NOMO-1 treated with DMSO at 0.1 percent for 48 hours (cell line): ENCODE measurements around the gene WT1.
"Not testable (repeated sequence)": the region's sequence is repeated elsewhere in the genome, so short reads cannot be mapped to it uniquely, and the experiment has no call there.

ENCODE experiments used
- DNase-seq: peaks from one replicate; lab custom pipeline; 2025; ENCODE audit not compliant: unreplicated experiment; lab: John Stamatoyannopoulos, UW

The WT1 gene

DNA sequence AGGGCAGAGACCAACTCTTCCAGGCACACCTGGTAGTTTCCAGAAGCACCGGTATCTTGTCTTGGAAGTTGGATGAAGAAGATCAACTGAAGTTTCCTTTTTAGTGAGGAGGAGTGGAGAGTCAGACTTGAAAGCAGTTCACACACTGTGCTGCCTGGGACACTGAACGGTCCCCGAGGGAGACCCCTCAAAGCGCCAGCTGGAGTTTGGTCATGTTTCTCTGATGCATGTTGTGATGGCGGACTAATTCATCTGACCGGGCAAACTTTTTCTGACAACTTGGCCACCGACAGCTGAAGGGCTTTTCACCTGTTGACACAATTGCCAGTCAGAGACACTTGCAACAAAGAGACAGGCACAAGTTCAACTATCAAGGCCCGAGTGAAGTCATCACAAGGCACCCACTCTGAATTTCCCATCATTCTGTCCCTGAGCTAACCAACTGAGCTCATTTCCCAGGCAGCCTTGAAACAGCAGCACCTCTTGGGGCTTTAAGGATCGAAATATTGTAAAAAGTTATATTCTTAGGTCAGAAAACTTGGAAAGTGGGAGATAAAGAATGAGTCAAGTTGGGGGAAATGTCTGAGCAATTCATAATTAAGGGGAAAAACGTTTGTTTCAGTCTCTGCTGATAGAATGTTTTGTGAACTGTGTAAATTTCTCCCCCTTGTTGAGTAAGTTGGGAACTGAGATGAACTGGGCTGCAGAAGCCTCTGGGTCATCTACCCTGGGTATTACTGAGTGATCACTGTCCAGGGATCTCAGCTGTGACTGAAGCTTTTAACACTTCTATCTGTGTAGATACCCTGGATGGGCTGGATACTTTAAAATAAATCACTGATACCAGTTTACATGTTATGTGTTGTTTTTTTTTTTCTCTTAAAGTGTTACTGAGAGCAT lies 46.2 kb downstream of the WT1 start:
- no peak for DNase-seq

DNA sequence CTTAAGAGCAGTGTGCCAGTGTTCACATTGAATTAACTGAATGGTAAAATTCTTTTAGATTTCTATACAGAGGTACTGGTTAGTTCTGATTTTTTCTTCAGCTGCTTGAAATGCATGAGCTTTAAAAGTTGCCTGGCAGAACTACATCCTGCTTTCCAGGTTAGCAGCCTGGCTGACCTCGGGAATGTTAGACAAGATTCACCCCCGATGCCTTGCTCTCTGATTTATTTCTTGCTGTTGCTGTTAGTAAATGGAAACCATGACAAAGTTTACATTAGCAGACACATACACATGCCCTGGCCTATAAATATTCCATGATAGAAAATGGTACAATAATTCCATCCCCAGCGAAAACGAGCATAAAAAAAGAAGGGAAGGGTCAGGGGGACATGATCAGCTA lies 47.0 kb downstream of the WT1 start:
- DNase-seq = no peak

DNA sequence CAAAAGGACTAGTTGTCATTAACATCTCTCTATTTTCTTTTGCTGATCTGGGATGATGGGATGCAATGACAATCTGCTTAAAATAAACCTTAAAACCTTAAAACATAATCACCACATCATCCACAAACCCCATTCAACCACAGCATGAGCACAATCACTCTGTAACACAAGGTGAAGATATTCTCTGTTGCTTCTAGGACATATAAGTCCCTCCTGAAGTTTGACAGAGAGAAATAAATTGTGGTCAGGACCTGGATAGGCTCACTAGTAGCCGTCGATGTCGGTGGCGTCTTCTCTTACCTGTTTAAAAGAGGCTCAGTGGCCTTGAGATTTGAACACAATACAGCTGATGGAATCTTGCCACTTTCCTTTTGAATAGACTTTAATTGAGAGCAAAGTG lies 47.9 kb downstream of the WT1 start:
- no peak for DNase-seq

DNA sequence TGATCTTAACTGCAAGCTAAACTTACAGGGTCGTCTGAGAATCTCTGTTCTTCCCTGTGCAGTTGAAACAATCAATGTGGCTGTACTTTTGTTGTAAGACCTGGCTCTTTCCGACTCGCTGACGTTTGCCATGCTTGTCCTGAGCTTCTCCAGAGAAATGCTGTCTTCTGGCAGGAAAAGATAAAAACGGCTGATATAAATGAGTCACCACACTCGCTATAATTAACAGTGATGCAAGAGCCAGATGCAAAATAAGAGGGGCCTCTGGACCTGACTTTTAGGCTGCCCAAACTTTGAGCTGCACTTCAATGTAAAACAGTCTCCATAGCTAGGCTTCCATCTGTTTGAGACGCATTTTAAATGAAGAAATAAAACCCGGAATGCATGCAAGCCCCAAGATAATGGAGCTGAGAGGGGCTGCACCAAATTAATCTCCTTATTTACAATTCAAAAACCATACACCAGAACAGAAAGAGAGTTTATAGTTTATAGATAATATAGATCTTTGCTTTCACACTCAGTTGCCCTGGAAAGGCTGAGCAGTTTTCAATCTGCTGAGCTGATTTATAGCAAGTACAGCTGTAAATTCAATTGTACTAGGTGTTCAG lies 48.5 kb downstream of the WT1 start:
- DNase-seq = peak; percentile 58

DNA sequence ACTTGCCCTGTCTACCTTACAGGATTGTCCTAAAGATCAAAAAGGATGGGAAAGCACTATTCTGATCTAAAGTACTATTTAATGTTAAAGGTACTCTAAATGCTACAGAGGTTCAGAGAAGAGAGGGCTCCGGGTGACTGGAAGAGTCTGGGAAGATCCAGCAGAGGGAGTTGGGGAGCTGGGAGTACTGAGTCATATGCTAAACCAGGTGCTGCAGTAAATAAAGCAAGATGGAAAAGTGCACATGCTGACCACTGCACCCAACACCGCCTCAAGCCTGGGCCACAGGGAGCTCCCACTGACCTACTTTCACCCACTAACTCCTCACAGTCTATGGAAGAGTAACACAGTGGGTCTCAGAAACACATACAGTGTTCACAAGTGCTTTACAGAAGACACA lies 49.3 kb downstream of the WT1 start:
- DNase-seq = no peak

DNA sequence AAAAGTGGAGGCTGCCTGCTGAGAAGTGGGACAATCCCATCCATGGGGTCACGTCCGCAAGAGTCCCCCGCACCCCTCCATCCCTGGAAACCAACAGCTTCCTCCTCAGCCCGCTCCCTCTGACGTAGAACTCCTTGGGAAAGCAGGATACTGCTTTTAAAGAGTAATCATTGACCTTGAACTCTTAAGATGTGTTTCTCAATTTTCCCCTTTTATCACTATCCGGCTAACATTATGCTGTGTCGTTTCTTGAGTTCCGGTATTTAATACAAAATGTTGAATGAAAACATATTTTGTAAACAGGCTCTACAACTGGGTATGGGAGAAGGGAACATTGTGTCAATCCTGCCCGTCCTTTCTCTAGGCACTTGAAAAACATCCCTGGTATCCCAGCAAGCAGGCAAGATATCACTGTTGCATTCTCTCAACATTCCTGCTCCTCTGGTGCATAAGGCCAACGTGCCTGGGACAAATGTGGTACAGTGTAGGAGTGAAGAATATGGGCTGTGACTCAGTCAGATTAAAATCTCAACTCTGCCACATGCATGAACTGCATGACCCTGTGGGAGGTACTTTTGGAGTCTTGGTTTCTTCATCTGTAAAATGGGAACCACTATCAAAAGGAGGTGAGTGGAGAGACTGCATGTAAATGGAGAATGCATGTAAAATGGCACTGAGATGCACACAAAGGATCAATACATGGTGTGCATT lies 52.8 kb downstream of the WT1 start:
- DNase-seq = no peak

DNA sequence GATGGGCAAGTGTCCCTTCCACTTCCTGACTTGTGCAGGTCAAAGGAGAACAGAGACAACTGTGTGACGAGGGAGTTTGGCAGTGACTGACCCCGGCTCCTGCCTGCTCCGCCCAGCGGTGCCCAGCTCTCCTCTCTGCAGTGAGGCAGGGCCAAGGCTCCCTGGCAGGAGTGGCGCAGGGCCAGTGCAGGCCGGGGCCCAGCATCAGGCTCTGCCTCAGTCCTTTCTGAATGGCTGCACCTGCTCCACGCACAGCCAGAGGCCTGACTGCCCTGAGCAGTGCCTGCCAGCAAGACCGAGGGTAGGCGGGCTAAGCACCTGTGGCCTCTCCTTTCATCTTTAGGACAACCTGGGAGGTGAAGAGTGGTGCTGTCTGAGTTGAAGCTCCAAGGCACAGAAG lies 54.2 kb downstream of the WT1 start:
- DNase-seq = no peak

DNA sequence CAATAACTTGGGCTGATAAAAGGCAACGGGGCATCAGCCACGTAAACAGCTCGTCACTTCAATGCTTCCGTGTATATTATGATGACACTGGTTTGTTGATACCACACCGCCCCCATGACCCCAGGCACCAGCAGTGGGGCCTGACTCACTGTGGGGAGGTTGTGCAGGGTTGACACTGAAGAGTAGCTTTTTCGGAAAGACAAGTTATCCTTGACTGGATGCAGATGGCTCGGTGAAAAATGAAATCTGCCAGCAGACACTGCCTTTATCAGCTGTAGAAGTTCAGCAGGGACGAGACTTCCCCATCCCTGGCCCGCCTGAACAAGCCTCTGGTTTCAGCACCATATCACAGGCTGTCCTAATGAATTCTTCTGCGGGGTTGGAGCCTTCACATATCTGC lies 55.6 kb downstream of the WT1 start:
- DNase-seq = no peak

DNA sequence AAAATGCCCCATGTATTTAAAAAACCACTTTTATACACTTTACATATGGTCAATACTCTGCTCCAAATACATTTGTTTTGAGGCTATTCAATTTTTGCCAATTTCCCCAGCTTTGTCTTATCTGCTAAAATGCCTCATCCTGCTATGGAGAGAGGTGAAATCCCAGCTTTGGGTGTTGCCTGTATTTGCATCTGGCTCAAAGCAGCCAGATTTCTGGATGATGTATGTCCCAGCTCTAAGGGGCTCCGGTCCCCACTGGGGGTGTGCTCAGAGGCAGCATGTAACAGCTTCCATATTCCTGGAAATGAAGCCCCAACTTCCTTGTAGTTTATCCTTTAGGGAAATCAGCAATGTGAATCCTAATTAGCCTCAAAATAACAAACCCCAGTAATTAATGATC lies 59.5 kb downstream of the WT1 start:
- no peak for DNase-seq

DNA sequence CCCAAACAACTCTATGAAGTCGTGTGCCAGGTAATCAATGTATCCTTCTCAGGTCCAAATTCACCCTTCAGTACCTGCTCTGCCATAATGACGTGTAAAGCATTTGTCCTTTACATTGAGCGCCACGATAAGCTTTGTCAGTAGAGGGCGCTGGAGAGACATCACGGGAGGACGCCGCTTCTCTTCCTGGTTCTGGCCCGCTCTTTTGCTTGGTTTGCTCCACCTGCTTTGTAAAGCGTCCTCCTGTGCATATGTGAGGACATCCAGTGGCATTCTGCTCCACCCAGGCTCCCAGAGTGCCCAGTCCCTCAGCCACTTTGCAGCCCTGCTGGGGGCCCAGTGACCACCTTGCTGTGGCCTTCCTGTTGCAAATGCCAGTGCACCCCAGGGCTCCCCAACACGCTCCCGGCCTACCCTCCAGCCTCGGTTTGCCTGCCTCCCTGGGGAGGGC lies 61.1 kb downstream of the WT1 start:
- peak; percentile 76 for DNase-seq

DNA sequence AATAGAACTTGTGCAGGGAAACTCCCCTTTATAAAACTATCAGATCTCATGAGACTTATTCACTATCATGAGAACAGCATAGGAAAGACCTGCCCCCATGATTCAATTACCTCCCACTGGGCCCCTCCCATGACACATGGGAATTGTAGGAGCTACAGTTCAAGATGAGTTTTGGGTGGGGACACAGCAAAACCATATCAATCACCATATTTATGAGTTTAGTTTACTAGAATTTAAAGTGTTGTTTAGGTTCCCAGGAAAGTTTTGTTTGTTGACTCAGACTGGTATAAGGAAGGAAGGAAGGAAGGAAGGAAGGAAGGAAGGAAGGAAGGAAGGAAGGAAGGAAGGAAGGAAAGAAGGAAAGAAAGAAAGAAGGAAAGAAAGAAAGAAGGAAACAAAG lies 65.4 kb downstream of the WT1 start:
- not testable (repeated sequence) for DNase-seq

DNA sequence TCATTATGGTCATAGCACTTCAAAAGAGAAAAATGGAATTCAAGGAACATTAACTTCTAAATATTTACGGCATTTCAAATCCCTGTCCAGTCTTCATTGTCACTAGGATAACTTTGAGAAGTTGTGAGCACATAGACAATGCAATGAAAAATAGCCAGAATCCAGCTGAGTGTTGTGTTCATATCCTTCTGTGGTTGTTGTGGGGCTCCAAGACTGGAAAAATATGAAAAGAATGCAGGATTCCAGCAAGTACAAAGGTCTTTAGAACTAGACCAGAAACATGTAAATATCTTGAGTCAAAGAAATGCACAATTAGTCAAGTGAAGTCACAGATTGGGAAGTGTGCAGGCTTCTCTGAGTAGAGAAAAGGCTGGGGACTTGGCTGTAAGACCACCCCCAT lies 68.7 kb downstream of the WT1 start:
- no peak for DNase-seq

DNA sequence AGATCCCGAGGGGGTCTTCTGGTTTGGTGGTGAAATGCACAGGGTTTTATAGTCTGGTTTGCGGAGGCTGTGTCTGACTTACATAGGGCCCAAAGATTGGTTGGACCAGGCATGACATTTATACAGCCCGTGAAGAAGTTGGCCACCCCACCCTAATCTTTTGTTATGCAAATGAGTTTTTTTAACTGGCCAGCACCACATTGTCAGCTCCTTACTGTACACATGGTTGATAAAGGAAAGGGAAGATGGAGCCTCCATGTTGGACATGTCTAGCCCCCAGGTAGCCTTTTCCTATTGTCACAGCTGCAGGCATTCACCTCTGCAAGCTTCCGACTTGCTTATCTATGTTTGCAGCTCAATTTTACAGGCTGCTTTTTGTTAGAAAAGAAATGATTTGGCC lies 70.1 kb downstream of the WT1 start:
- no peak for DNase-seq

DNA sequence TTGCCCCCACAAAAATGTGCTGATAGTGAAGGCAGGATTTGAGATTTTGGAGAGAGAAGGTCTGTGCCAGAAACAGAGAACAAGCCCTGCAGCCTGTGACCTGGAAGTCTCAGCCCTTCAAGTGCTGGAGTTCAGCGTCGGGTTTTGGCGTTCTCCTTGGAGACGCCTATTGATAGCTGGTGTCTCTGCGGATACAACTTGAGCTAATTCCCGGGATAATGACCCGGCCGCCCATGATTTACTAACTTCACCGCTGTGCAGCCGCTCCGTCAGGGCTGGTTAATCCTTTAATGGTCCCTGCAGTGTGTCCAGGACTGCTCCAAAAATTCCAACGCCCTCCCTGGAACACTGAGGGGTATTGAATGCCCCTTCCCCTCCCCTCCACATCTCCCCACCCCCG lies 76.6 kb downstream of the WT1 start:
- no peak for DNase-seq

DNA sequence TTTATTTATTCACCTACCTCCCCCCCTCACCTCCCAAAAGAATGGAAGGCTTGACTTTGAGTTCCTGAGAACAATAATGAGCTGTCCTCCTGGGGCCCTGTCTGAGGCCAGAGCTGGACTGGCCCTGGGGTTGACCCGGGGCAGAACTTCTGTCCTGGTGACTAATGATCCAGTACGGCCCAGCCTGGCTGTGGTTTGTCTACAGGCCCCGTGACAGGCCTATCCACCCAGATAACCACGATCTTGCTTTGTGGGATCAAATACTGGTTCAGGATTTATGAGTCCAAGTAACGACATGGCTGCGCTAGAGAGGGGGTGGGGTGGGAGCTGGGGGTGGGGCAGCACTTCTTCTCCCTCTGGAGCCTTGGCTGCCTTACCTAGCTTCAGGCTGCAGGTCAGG lies 81.5 kb downstream of the WT1 start:
- no peak for DNase-seq

DNA sequence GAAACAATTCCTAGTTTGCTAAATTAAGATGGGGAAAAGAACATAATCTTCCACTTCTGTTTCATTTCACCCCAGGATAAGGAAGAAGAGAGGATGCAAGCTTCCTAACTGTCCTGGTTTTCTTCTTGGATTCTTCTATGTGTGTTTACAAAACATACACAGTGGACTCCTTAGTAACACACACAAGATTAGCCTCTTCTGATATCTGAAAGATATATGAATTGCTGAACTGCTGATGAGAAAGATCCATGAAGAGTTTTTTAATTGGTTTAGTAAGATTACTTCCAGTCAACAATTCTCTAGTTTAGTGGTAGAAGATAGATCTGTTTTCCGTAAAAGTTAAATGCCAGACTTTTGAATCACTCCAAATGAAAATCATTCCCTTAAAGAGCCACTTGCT lies 86.8 kb downstream of the WT1 start:
- DNase-seq = no peak

DNA sequence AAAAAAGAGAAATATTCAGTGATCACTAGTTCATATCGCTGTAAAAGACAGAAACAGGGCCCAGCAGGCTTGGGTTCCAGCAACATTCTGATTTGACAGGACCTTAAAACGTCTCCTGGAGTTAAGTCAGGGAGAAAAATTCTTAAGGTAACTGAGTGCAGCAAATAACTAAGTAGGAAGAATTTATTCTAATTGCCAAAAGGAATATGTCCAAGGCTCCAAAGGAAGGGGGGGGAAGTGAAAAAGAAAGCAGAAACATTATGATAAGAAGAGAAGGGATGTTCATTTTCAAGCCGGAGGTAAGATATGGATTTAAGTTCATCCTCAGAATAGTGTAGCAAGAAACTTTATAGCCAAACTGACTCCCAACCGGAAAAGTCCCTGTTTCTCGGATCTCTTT lies 90.4 kb downstream of the WT1 start:
- DNase-seq = no peak

DNA sequence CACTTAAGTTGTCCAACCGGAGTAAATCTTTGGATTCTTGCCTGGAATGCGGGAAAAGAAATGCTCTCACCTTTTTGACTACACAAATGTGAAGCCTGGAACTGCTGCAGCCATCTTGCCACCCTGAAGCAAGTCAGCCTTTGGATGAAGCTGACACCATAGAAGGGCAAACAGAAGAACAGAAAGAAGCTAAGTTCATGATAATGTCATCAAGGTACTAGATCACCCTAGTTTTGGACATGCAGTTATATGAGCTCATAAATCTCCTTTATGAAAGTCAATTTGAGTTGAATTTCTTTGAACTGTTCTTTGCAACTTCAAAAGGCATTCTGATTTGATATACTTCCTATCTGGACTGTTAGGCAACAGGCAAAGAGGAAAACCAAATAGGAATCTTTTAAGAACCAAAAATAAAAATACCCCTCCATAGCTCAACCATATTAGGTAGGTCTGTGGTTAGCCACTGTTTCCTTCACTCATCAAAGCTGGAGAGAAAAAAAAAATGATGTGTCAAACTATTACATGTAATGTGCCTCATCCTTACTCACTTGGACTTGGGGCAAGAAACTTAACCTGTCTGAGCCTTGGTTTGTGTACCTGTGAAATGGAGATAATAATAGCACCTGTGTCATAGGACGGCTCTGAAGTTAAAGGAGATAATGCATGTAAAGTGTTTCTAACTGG lies 91.9 kb downstream of the WT1 start:
- DNase-seq = no peak

DNA sequence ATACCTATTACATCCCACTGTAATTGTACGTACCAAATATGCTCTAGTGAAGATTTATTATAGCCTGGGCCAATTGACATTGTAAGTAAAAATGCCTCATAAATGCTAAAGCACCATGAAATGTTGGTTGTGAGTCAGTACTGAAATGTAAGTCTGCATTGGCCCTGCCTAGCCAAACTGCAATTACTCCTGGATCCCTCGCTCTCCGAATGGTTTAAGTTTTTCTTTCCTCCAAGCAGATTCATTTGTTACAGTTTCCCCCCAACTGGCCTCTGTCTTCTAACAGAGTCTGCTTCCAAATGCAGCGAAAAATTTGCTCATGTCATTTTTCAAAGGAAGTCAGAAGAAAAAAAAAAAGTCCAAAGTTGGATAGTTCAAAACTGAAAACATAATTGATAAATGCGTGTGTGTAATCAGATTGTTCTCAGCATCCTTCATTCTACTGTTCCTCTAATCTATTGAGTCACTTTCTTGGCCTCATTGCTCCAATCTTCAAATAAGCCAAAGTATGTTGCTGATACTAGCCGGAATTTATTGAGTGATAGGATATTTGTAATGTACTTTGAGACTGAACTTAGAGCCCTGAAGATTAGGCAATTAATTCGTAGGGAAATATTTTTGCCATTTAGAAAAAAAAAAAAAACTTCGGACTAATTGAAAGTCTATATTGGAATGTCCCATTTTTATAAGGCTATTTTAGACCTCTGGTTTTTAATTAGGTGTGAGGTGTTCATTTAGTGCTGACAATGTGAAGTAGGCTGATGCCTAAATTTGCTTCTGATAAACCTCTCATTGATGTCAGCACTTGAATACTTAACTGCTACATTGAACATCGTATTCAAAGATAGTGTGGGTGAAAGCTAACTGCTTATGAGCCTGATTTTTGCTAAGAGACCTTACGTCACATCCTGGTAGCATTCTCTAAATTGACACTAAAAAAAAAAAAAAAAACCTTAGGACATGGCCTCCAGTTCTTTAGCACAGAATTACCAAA lies 93.4 kb downstream of the WT1 start:
- DNase-seq = no peak

DNA sequence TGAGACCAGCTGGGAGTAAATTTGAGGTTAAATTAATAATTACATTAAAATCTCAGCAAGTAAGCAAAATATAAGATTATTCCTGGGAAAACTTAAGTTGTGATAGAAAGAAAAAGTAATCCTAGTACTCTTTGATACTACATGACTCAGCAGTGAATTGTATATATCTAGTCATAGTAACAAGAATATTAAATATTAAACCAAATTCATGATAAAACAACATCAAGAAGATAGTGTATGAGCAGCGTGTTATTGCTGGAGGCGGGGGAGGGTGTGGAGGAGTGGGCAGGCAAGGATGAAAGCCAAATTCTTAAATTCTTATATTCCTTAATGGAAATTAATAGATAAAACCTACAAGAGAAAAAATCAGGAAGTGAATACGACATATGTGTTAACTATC lies 95.2 kb downstream of the WT1 start:
- DNase-seq = no peak
